OCI-LY7 (cell line): ENCODE measurements around the gene THRB.

Experiments
- EZH2phosphoT487 ChIP-seq: fragments of 200-600 bp; sonication (generic); IDR thresholded peaks from 2 replicates; pipeline ENCODE4 v1.6.1; 2018; ENCODE audit warnings: low read depth, borderline replicate concordance, mild to moderate bottlenecking, mixed run types, antibody characterized with exemption, low read length, moderate library complexity, mixed read lengths
- TF ChIP-seq, protein P1 (sequence below): fragments of 200-600 bp; sonication (generic); conservative IDR thresholded peaks from 2 replicates; pipeline ENCODE4 v1.5.1; 2014; ENCODE audit warnings: mild to moderate bottlenecking, antibody characterized with exemption, low read length, moderate library complexity, mixed read lengths

DNA sequence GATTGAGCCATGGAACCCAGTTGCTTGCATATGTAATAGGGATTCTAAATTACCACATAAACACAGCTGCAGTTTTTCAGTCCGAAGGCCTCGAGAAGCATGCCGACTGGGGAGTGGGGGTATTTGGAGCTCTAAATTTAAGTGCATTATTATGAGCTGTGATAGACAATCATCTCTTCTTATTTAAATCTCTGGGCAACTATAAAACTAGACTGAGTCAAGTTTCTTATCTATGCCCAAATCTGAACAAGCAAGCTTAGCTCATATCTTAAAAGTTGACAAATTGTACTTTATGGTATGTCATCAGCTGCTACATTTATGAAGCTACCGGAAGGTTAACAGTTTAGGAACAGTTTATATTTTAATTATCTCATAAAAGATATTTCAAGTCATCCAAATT is 19.5 kb upstream of the THRB start:
- TF ChIP-seq, protein P1, sequence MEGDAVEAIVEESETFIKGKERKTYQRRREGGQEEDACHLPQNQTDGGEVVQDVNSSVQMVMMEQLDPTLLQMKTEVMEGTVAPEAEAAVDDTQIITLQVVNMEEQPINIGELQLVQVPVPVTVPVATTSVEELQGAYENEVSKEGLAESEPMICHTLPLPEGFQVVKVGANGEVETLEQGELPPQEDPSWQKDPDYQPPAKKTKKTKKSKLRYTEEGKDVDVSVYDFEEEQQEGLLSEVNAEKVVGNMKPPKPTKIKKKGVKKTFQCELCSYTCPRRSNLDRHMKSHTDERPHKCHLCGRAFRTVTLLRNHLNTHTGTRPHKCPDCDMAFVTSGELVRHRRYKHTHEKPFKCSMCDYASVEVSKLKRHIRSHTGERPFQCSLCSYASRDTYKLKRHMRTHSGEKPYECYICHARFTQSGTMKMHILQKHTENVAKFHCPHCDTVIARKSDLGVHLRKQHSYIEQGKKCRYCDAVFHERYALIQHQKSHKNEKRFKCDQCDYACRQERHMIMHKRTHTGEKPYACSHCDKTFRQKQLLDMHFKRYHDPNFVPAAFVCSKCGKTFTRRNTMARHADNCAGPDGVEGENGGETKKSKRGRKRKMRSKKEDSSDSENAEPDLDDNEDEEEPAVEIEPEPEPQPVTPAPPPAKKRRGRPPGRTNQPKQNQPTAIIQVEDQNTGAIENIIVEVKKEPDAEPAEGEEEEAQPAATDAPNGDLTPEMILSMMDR = no peak
- no peak for TF ChIP-seq EZH2phosphoT487
